GM15510 (cell line): ENCODE results near the gene ITGB3BP.

Experiments used
- POLR2A ChIP-seq: IDR thresholded peaks from 3 replicates; pipeline ENCODE4 v1.6.1; 2011; ENCODE audit warnings: borderline replicate concordance; ENCODE audit not compliant: insufficient read length; ENCODE audit errors: extremely low read depth

Gene ITGB3BP

GRCh38 chr1:63401945-63402344 lies 121.1 kb downstream of the ITGB3BP start:
- TF ChIP-seq POLR2A = no peak
